ENCODE results near the gene CACNA2D3.

- TF ChIP-seq CTCF (IDR thresholded peaks at IDR 0.05; ENCODE audit: low read depth, low read length, missing input control) (no peak), GABPA (IDR thresholded peaks at IDR 0.05 in 1 of 2, conservative IDR thresholded peaks at IDR 0.05 in 1 of 2) (no peak), TAF1 (conservative IDR thresholded peaks at IDR 0.05) (no peak), ZBTB33 (IDR thresholded peaks at IDR 0.05) (no peak)
Measured at GRCh38 chr3:55089211-55089610, 966.9 kb downstream of the CACNA2D3 start.
